ENCODE measurements around the gene LBH. TPM values are rescaled to one million over a fixed set of nuclear protein-coding genes. Genes with fewer than 3 reads are reported as not detected.

Gene LBH
- total RNA-seq (10 to 100 TPM; 11.1 to 15.5 (median 14.2) TPM), polyA plus RNA-seq (10 to 100 TPM in 1 of 3 donors, 1 to 10 TPM in 2; 6.5 to 10.5 (median 9.7) TPM)
- long read RNA-seq, donor 1, partial matches to known transcripts = 0 of 1 reads
- long read RNA-seq, donor 1, other reads (novel, unspliced or antisense) = 1 of 1 reads
- long read RNA-seq, donor 2, transcript LBH-201 (3 exons, 3,095 nt) = major isoform, 13 of 18 reads
- long read RNA-seq, donor 2, partial matches to known transcripts = 2 of 18 reads
- long read RNA-seq, donor 2, other reads (novel, unspliced or antisense) = 3 of 18 reads

GRCh38 chr2:30231212-30231995, at the start of gene LBH:
TSS of gene LBH (plus strand) at chr2:30231534. CDS start at chr2:30231739, 205 bp downstream.
- peak within 1 kb of the TSS; percentile 72 for H3K4me3 ChIP-seq
- 0 to 1% (median 0%) methylated on average over 74 to 92 of the region's 92 CpGs for WGBS, 3 donors
- H3K9me3 ChIP-seq = no peaks in the 10 kb centered on the region
- H3K27me3 ChIP-seq (ENCODE audit: insufficient read depth in 3 of 3, low read length in 2 of 3) = peaks cover 0 to 44% (median 18%) of the 10 kb centered on the region in 3 donors
- peak within 1 kb of the TSS; percentile 62 for H3K27ac ChIP-seq
- H3K36me3 ChIP-seq (ENCODE audit: insufficient read depth in 1 of 2, low read depth in 1 of 2) = no peaks in the 10 kb centered on the region
- TF ChIP-seq CTCF (IDR thresholded peaks at IDR 0.05) = no peak
- H3K4me1 ChIP-seq = peaks cover 10% of the 10 kb centered on the region
- intact Hi-C loops (cut with DNase I) = loop anchor here in 1 of 2 donors (10.0 kb wide), 2 partner anchors 113 to 183 kb away; no protein-coding TSS in a partner anchor
- ATAC-seq = peak; percentile 71 to 87 (median 78)
- DNase-seq = peak; percentile 80 to 87

DNA sequence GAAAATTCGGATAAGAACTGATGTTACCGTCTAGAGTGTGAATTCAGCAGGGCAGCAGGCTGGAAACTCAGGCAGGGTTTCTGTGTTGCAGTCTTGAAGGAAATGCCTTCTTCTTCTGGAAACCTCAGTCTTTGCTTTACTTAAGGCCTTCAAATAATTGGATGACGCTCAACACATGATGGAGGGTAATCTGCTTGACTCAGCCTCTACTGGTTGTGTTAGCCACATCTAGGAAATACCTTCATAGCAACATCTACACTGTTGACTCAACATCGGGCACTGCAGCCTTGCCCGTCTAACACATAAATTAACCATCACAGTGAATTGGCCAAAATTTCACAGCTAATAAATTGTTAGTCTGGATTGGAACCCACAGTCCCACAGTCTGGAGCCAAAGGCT, 47.3 kb upstream of the LBH start:
- WGBS, 3 donors = 81 to 85% (median 85%) methylated on average over 5 of the region's 5 CpGs
- Histone ChIP-seq H3K9me3 (no peaks in the 10 kb centered on the region), H3K27ac (no peak overlapping the region), H3K27me3 (ENCODE audit: insufficient read depth in 3 of 3, low read length in 2 of 3) (peaks cover 0 to 13% (median 0%) of the 10 kb centered on the region in 3 donors), H3K36me3 (ENCODE audit: insufficient read depth in 1 of 2, low read depth in 1 of 2) (no peaks in the 10 kb centered on the region), H3K4me1 (peaks cover 4% of the 10 kb centered on the region), H3K4me3 (no peak overlapping the region)
- DNase-seq (no peak), ATAC-seq (no peak)
- no peak for TF ChIP-seq CTCF (IDR thresholded peaks at IDR 0.05)
- intact Hi-C loops (cut with DNase I) = no loop called here

GRCh38 chr2:30185178-30185577, 46.2 kb upstream of the LBH start:
- no peaks in the 10 kb centered on the region for H3K4me1 ChIP-seq
- H3K27me3 ChIP-seq (ENCODE audit: insufficient read depth in 3 of 3, low read length in 2 of 3) = peaks cover 0 to 6% (median 0%) of the 10 kb centered on the region in 3 donors
- WGBS, 3 donors = 82 to 85% (median 83%) methylated on average over 4 of the region's 4 CpGs
- intact Hi-C loops (cut with DNase I) = no loop called here
- H3K4me3 ChIP-seq = no peak overlapping the region
- H3K36me3 ChIP-seq (ENCODE audit: insufficient read depth in 1 of 2, low read depth in 1 of 2) = no peaks in the 10 kb centered on the region
- no peaks in the 10 kb centered on the region for H3K9me3 ChIP-seq
- no peak for TF ChIP-seq CTCF (IDR thresholded peaks at IDR 0.05)
- DNase-seq (no peak), ATAC-seq (no peak)
- no peak overlapping the region for H3K27ac ChIP-seq

- Histone ChIP-seq H3K36me3 (ENCODE audit: insufficient read depth in 1 of 2, low read depth in 1 of 2) (no peaks in the 10 kb centered on the region), H3K9me3 (no peaks in the 10 kb centered on the region), H3K27ac (no peak overlapping the region), H3K4me1 (no peaks in the 10 kb centered on the region), H3K27me3 (ENCODE audit: insufficient read depth in 3 of 3, low read length in 2 of 3) (peaks cover 0 to 2% (median 0%) of the 10 kb centered on the region in 3 donors), H3K4me3 (no peak overlapping the region)
- DNase-seq (no peak), ATAC-seq (no peak)
- intact Hi-C loops (cut with DNase I) = no loop called here
- no peak for TF ChIP-seq CTCF (IDR thresholded peaks at IDR 0.05)
- 84 to 96% (median 92%) methylated on average over 2 of the region's 2 CpGs for WGBS, 3 donors
Observed at GRCh38 chr2:30188292-30188691, 43.0 kb upstream of the LBH start.
